ENCODE data around the gene SEC14L6. TPM values are rescaled to one million over a fixed set of nuclear protein-coding genes. Genes with fewer than 3 reads are reported as not detected.
"Not testable (repeated sequence)": the region's sequence is repeated elsewhere in the genome, so short reads cannot be mapped to it uniquely, and the experiment has no call there.

The SEC14L6 gene
- total RNA-seq, 4 donors from 2014 or later: not detected

GRCh38 chr22:30553971-30554370 lies 7.4 kb upstream of the SEC14L6 start:
- no peaks in the 10 kb centered on the region for H3K36me3 ChIP-seq
- intact Hi-C loops (cut with DNase I; ENCODE audit: low total_unique reads): no loop called here
- no peak overlapping the region for H3K27ac ChIP-seq
- H3K4me1 ChIP-seq: no peaks in the 10 kb centered on the region
- no peak overlapping the region for H3K4me3 ChIP-seq
- TF ChIP-seq POLR2A (IDR thresholded peaks at IDR 0.05) (no peak), CTCF (IDR thresholded peaks at IDR 0.05 in 4 of 5, conservative IDR thresholded peaks at IDR 0.05 in 1 of 5) (no peak)
- ATAC-seq (no peak), DNase-seq (no peak)
- H3K9me3 ChIP-seq: no peaks in the 10 kb centered on the region
- no peaks in the 10 kb centered on the region for H3K27me3 ChIP-seq
- in situ Hi-C loops (cut with MboI; ENCODE audit: low sequenced_read_pairs in 4 of 4): no loop called here

- Histone ChIP-seq H3K4me1 (no peaks in the 10 kb centered on the region), H3K36me3 (no peaks in the 10 kb centered on the region), H3K4me3 (no peak overlapping the region), H3K9me3 (no peaks in the 10 kb centered on the region), H3K27me3 (no peaks in the 10 kb centered on the region), H3K27ac (no peak overlapping the region)
- no peak for DNase-seq
- no peak for ATAC-seq
- intact Hi-C loops (cut with DNase I; ENCODE audit: low total_unique reads) (no loop called here), in situ Hi-C loops (cut with MboI; ENCODE audit: low sequenced_read_pairs in 4 of 4) (no loop called here)
- TF ChIP-seq POLR2A (IDR thresholded peaks at IDR 0.05) (no peak), CTCF (IDR thresholded peaks at IDR 0.05 in 4 of 5, conservative IDR thresholded peaks at IDR 0.05 in 1 of 5) (no peak)
These were observed 6.2 kb upstream of the SEC14L6 start for GRCh38 chr22:30552719-30553118.

GRCh38 chr22:30551813-30552212 lies 5.3 kb upstream of the SEC14L6 start:
- H3K27me3 ChIP-seq; DNase-seq; H3K36me3 ChIP-seq; ATAC-seq; intact Hi-C loops (cut with DNase I; ENCODE audit: low total_unique reads); H3K9me3 ChIP-seq; H3K4me1 ChIP-seq; H3K4me3 ChIP-seq; in situ Hi-C loops (cut with MboI; ENCODE audit: low sequenced_read_pairs in 4 of 4); H3K27ac ChIP-seq: not testable (repeated sequence)

- Histone ChIP-seq H3K4me3 (no peak overlapping the region), H3K9me3 (no peaks in the 10 kb centered on the region), H3K4me1 (no peaks in the 10 kb centered on the region), H3K36me3 (no peaks in the 10 kb centered on the region), H3K27ac (no peak overlapping the region), H3K27me3 (peaks cover 16 to 17% (median 17%) of the 10 kb centered on the region in 3 donors)
- intact Hi-C loops (cut with DNase I; ENCODE audit: low total_unique reads) (no loop called here), in situ Hi-C loops (cut with MboI; ENCODE audit: low sequenced_read_pairs in 4 of 4) (no loop called here)
- DNase-seq (no peak), ATAC-seq (no peak)
- TF ChIP-seq POLR2A (IDR thresholded peaks at IDR 0.05): no peak
- no peak for TF ChIP-seq CTCF (IDR thresholded peaks at IDR 0.05 in 4 of 5, conservative IDR thresholded peaks at IDR 0.05 in 1 of 5)
These were observed 647 bp upstream of the SEC14L6 start for GRCh38 chr22:30547188-30547587.

GRCh38 chr22:30542811-30543188 lies 3.7 kb downstream of the SEC14L6 start:
- H3K9me3 ChIP-seq: no peaks in the 10 kb centered on the region
- peak overlapping the region in 3 of 4 donors; percentile 24 to 49 (median 47) for H3K4me3 ChIP-seq
- H3K27me3 ChIP-seq: peaks cover 25% of the 10 kb centered on the region in 3 donors
- H3K36me3 ChIP-seq: no peaks in the 10 kb centered on the region
- no peak for ATAC-seq
- no peak for DNase-seq
- H3K27ac ChIP-seq: no peak overlapping the region
- TF ChIP-seq CTCF (IDR thresholded peaks at IDR 0.05 in 4 of 5, conservative IDR thresholded peaks at IDR 0.05 in 1 of 5) (no peak), POLR2A (IDR thresholded peaks at IDR 0.05) (no peak)
- intact Hi-C loops (cut with DNase I; ENCODE audit: low total_unique reads) (no loop called here), in situ Hi-C loops (cut with MboI; ENCODE audit: low sequenced_read_pairs in 4 of 4) (no loop called here)
- no peaks in the 10 kb centered on the region for H3K4me1 ChIP-seq
